RCC 7860 (cell line): Measurements from ENCODE around the gene USP33.
"Not testable (repeated sequence)": the region's sequence is repeated elsewhere in the genome, so short reads cannot be mapped to it uniquely, and the experiment has no call there.

Experiments used
- DNase-seq: peaks from one replicate; pipeline ENCODE4 v3.0.0-alpha.2; 2015; ENCODE audit warnings: low spot score
- FAIRE-seq: peaks from 2 replicates; lab custom pipeline; 2012; peaks lifted over from hg19 to GRCh38; lab: Jason Lieb, UNC

Gene USP33

GRCh38 chr1:77741316-77741715 is 18.3 kb downstream of the USP33 start:
- no peak for DNase-seq
- no peak for FAIRE-seq

- FAIRE-seq = no peak
- DNase-seq = no peak
Measured at GRCh38 chr1:77739235-77739634, 20.4 kb downstream of the USP33 start.

- no peak for FAIRE-seq
Measured at GRCh38 chr1:77732090-77732489, 27.6 kb downstream of the USP33 start.

GRCh38 chr1:77725706-77726105 is 33.9 kb downstream of the USP33 start:
- no peak for FAIRE-seq
- no peak for DNase-seq

More at GRCh38 chr1:77732090-77732489, 27.6 kb downstream of the USP33 start:
- no peak for DNase-seq

GRCh38 chr1:77718181-77718580 is 41.5 kb downstream of the USP33 start:
- DNase-seq (no peak), FAIRE-seq (no peak)

- DNase-seq (no peak), FAIRE-seq (no peak)
Measured at GRCh38 chr1:77716065-77716464, 43.6 kb downstream of the USP33 start.

GRCh38 chr1:77709727-77710126 is 49.9 kb downstream of the USP33 start:
- DNase-seq = no peak
- FAIRE-seq = no peak

- DNase-seq (no peak), FAIRE-seq (no peak)
Measured at GRCh38 chr1:77706321-77706720, 53.3 kb downstream of the USP33 start.

- FAIRE-seq (no peak), DNase-seq (no peak)
Measured at GRCh38 chr1:77704736-77705135, 54.9 kb downstream of the USP33 start.

GRCh38 chr1:77699673-77700072 is 60.0 kb downstream of the USP33 start:
- DNase-seq, FAIRE-seq: not testable (repeated sequence)

- no peak for DNase-seq
- FAIRE-seq = no peak
Measured at GRCh38 chr1:77697441-77697840, 62.2 kb downstream of the USP33 start.

GRCh38 chr1:77688939-77689338 is 70.7 kb downstream of the USP33 start:
- FAIRE-seq (no peak), DNase-seq (no peak)

GRCh38 chr1:77687519-77687906 is 72.1 kb downstream of the USP33 start:
- DNase-seq = no peak
- FAIRE-seq = no peak

GRCh38 chr1:77686796-77687518 is 72.7 kb downstream of the USP33 start:
- FAIRE-seq (no peak), DNase-seq (no peak)

GRCh38 chr1:77683160-77684148 is 76.2 kb downstream of the USP33 start:
- FAIRE-seq = no peak
- peak; percentile 93 for DNase-seq

GRCh38 chr1:77682460-77683159 is 77.0 kb downstream of the USP33 start, which contains the start of gene ZZZ3:
TSS of gene ZZZ3 (minus strand) at chr1:77682658. CDS start at chr1:77633354, 49,304 bp downstream.
- FAIRE-seq (peak; percentile 44), DNase-seq (peak; percentile 86)

- FAIRE-seq = no peak
Measured at GRCh38 chr1:77680173-77680572, 79.5 kb downstream of the USP33 start.

GRCh38 chr1:77678660-77679610 is 80.7 kb downstream of the USP33 start:
- DNase-seq (no peak), FAIRE-seq (no peak)

More at GRCh38 chr1:77680173-77680572, 79.5 kb downstream of the USP33 start:
- no peak for DNase-seq

- FAIRE-seq, DNase-seq: not testable (repeated sequence)
Measured at GRCh38 chr1:77674807-77675206, 84.8 kb downstream of the USP33 start.
